HepG2 (cell line): ENCODE data around the gene MIR17HG. TPM values are rescaled to one million over a fixed set of nuclear protein-coding genes. Genes with fewer than 3 reads are reported as not detected.
A peak's percentile ranks its signal among the peaks of the same experiment; 100 is the strongest.

ENCODE experiments used
- ATAC-seq: fragments of 200-7000 bp; cut with Tn5 transposase; 3 replicates; pipeline ENCODE4 v1.9.1; 2020; ENCODE audit warnings: mild to moderate bottlenecking, moderate library complexity
- BruUV-seq: library from RNA; stranded (reverse); fragments of 400-500 nt; replicated peaks from 2 replicates; lab custom pipeline; 2021; lab: Mats Ljungman, UMichigan
- CTCF ChIA-PET: fragments of 300-600 bp; formaldehyde crosslinking; extraction: SDS; loops from one replicate; lab custom pipeline; 2021; ENCODE audit warnings: low total read pairs, inconsistent platforms, low intra/inter-chr PET ratio; lab: Yijun Ruan, JAX
- POLR2A ChIA-PET: fragments of 350-600 bp; sonication (Branson Sonifier 250); formaldehyde crosslinking; loops from one replicate; lab custom pipeline; 2020; ENCODE audit warnings: antibody characterized with exemption, inconsistent platforms; lab: Yijun Ruan, JAX
- DNase-seq: peaks from one replicate; pipeline ENCODE4 v3.0.0-alpha.2; 2015; ENCODE audit warnings: low spot score
- FAIRE-seq: peaks from 3 replicates; lab custom pipeline; 2011; peaks lifted over from hg19 to GRCh38; lab: Jason Lieb, UNC
- H2AFZ ChIP-seq: one replicate; pipeline ENCODE4 v1.6.1; 2011; ENCODE audit warnings: low read length, inconsistent platforms
- H3K27ac ChIP-seq: fragments of 300-600 bp; 3 replicates; pipeline ENCODE4 v1.8.0; 2011; ENCODE audit warnings: mixed run types, mild to moderate bottlenecking, mixed read lengths, low read length, inconsistent platforms; ENCODE audit not compliant: insufficient read depth; ENCODE audit errors: extremely low read length
- H3K27me3 ChIP-seq, 2 experiments: fragments of 200-600 bp in 1 of 2; 2 replicates in 1 of 2; 3 replicates in 1 of 2; pipeline versions ENCODE4 v1.6.0 to v1.8.0; 2011; ENCODE audit warnings: low read length in 2 of 2, mild to moderate bottlenecking in 2 of 2, moderate library complexity in 2 of 2, inconsistent platforms in 1 of 2; ENCODE audit not compliant: insufficient read depth in 2 of 2, control insufficient read depth in 1 of 2
- H3K36me3 ChIP-seq, 2 experiments: fragments of 200-600 bp in 1 of 2; replicated peaks in 1 of 2; 2 replicates in 1 of 2; 3 replicates in 1 of 2; pipeline versions ENCODE4 v1.5.1 to v1.8.0; 2011; ENCODE audit warnings: low read length in 2 of 2, inconsistent platforms in 1 of 2; ENCODE audit not compliant: insufficient read depth in 2 of 2, control insufficient read depth in 1 of 2
- H3K4me1 ChIP-seq: 2 replicates; pipeline ENCODE4 v1.5.1; 2012; ENCODE audit warnings: low read length, inconsistent platforms; ENCODE audit not compliant: insufficient read depth
- H3K4me2 ChIP-seq: 2 replicates; pipeline ENCODE4 v1.6.0; 2011; ENCODE audit warnings: low read depth, low read length, inconsistent platforms
- H3K4me3 ChIP-seq, 3 experiments: fragments of 200-600 bp in 1 of 3; sonication (generic), shearing (Covaris generic) in 1 of 3; replicated peaks in 1 of 3; 2 replicates each; pipeline ENCODE4 v1.5.1; 2011 to 2016; ENCODE audit warnings: low read length in 3 of 3, inconsistent platforms in 2 of 3, low read depth in 2 of 3, mild to moderate bottlenecking in 2 of 3, control low read depth in 1 of 3, mixed read lengths in 1 of 3; ENCODE audit not compliant: insufficient read depth in 1 of 3
- H3K79me2 ChIP-seq: one replicate; pipeline ENCODE4 v1.6.1; 2011; ENCODE audit warnings: low read length, inconsistent platforms; ENCODE audit not compliant: insufficient read depth
- H3K9ac ChIP-seq: 2 replicates; pipeline ENCODE4 v1.6.0; 2011; ENCODE audit warnings: mild to moderate bottlenecking, low read depth, low read length, inconsistent platforms; ENCODE audit not compliant: insufficient read depth
- H3K9me3 ChIP-seq: 2 replicates; pipeline ENCODE4 v1.5.1; 2012; ENCODE audit warnings: mild to moderate bottlenecking, low read length
- H4K20me1 ChIP-seq: 2 replicates; pipeline ENCODE4 v1.6.0; 2011; ENCODE audit warnings: inconsistent platforms, mild to moderate bottlenecking, low read length, moderate library complexity; ENCODE audit not compliant: insufficient read depth
- FOXJ3 ChIP-seq: sonication (generic); formaldehyde crosslinking; IDR thresholded peaks from 2 replicates; pipeline ENCODE4 v1.4.0; 2020; ENCODE audit warnings: missing genetic modification reagents, mild to moderate bottlenecking, borderline replicate concordance
- GFI1 ChIP-seq: sonication (generic); formaldehyde crosslinking; IDR thresholded peaks from 2 replicates; pipeline ENCODE4 v1.5.0; 2020; ENCODE audit warnings: missing genetic modification reagents, mild to moderate bottlenecking, borderline replicate concordance
- IKZF1 ChIP-seq: fragments of 450-650 bp; IDR thresholded peaks from 2 replicates; pipeline ENCODE4 v1.7.1; 2016
- MBD4 ChIP-seq: IDR thresholded peaks from 2 replicates; pipeline ENCODE4 v1.6.1; 2012; ENCODE audit warnings: low read length, inconsistent platforms, borderline replicate concordance
- MLLT10 ChIP-seq: sonication (generic); formaldehyde crosslinking; IDR thresholded peaks from 2 replicates; pipeline ENCODE4 v1.4.0; 2020; ENCODE audit warnings: missing genetic modification reagents
- POLR2AphosphoS5 ChIP-seq: IDR thresholded peaks from 2 replicates; pipeline ENCODE4 v1.6.1; 2012; ENCODE audit warnings: low read depth, low read length
- SCMH1 ChIP-seq: sonication (generic); formaldehyde crosslinking; IDR thresholded peaks from 2 replicates; pipeline ENCODE4 v1.9.0; 2021; ENCODE audit warnings: missing genetic modification reagents, mild to moderate bottlenecking, borderline replicate concordance
- STAG1 ChIP-seq: sonication (generic); formaldehyde crosslinking; IDR thresholded peaks from 2 replicates; pipeline ENCODE4 v1.4.0; 2020; ENCODE audit warnings: missing genetic modification reagents
- ZBTB3 ChIP-seq: sonication (generic); formaldehyde crosslinking; IDR thresholded peaks from 2 replicates; pipeline ENCODE4 v1.4.0; 2020; ENCODE audit warnings: low read depth, mild to moderate bottlenecking, moderate library complexity, missing genetic modification reagents, borderline replicate concordance
- ZIK1 ChIP-seq: sonication (generic); formaldehyde crosslinking; IDR thresholded peaks from 2 replicates; pipeline ENCODE4 v1.5.0; 2020; ENCODE audit warnings: mild to moderate bottlenecking, low read depth, missing genetic modification reagents, borderline replicate concordance
- ZNF101 ChIP-seq: sonication (generic); formaldehyde crosslinking; IDR thresholded peaks from 2 replicates; pipeline ENCODE4 v1.4.0; 2020; ENCODE audit warnings: mild to moderate bottlenecking, low read depth, missing genetic modification reagents, borderline replicate concordance
- ZNF230 ChIP-seq: sonication (generic); formaldehyde crosslinking; IDR thresholded peaks from 2 replicates; pipeline ENCODE4 v1.4.0; 2020; ENCODE audit warnings: mild to moderate bottlenecking, missing genetic modification reagents
- ZNF619 ChIP-seq: sonication (generic); formaldehyde crosslinking; IDR thresholded peaks from 2 replicates; pipeline ENCODE4 v1.4.0; 2020; ENCODE audit warnings: mild to moderate bottlenecking, missing genetic modification reagents
- ZNF879 ChIP-seq: sonication (generic); formaldehyde crosslinking; IDR thresholded peaks from 2 replicates; pipeline ENCODE4 v1.8.1; 2023; ENCODE audit warnings: missing genetic modification reagents
- WGBS: methylation state at CpG from one replicate; pipeline ENCODE4 v1.1.6; 2017; ENCODE audit warnings: low lambda C conversion rate; 5-methylcytosine and 5-hydroxymethylcytosine counted together
- in situ Hi-C: cut with HindIII; loops from 2 replicates; pipeline ENCODE4 v1.10.0; 2017; ENCODE audit warnings: low pct_unique_long_range_greater_than_20kb; ENCODE audit not compliant: extremely low pct_ligation_motif_present
- intact Hi-C: fragments of 100-400 bp; cut with micrococcal nuclease; formaldehyde crosslinking; loops from one replicate; pipeline ENCODE4 v1.10.0; 2022; ENCODE audit not compliant: unreplicated experiment
- polyA plus RNA-seq, 8 experiments: library from polyadenylated mRNA; depleted of rRNA in 3 of 8; stranded (reverse) in 7 of 8; unstranded in 1 of 8; fragments of >200 nt; fragmentation: Illumina TruSeq in 4 of 8; extraction: Trizol in 4 of 8; gene quantifications; 2 replicates each; pipeline versions ENCODE4 v1.2.1 to v1.2.3, GENCODE V29; 2011 to 2016; ENCODE audit warnings: low read depth in 4 of 8, missing spikeins in 1 of 8, mixed read lengths in 1 of 8; ENCODE audit not compliant: insufficient read depth in 1 of 8
- total RNA-seq, 5 experiments: library from RNA; depleted of rRNA; stranded (reverse); fragments of >200 nt; fragmentation: Illumina TruSeq; extraction: Trizol; gene quantifications; 2 replicates each; pipeline ENCODE4 v1.2.3, GENCODE V29; 2016; ENCODE audit warnings: low read depth in 1 of 5
- TF ChIP-seq, protein P1 (sequence below): sonication (generic); formaldehyde crosslinking; IDR thresholded peaks from 2 replicates; pipeline ENCODE4 v1.5.0; 2020; ENCODE audit warnings: mild to moderate bottlenecking, missing genetic modification reagents, moderate library complexity
- TF ChIP-seq, protein P2 (sequence below): sonication (generic); formaldehyde crosslinking; IDR thresholded peaks from 2 replicates; pipeline ENCODE4 v1.8.0; 2023; ENCODE audit warnings: mild to moderate bottlenecking, missing genetic modification reagents

Gene MIR17HG
- total and polyA plus RNA-seq, 2 of the 13 experiments (the other 11 are each of a cell fraction or from before 2014, with no cell fraction given) = 2.5 to 12.3 TPM

DNA sequence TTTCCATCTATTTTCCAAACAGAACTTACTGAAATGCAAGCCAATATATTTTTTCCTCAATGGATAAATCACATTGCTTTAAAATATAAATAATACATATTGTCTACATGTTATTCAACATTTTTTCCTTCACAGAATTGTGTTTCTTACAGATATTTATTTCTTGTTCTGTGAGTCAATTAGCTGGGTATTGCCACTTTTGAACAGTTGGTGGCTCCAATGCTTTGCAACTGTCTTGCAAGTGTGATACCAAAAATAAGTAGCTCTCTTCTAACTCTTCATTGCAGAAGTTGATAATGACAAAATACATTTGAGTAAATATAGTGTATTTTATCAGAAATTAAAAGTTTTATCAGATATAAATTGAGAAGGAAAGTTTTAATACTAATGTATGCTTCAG lies 33.9 kb downstream of the MIR17HG start:
- FAIRE-seq (no peak), ATAC-seq (no peak), DNase-seq (no peak)
- no peak overlapping the region for H3K27ac ChIP-seq
- CTCF ChIA-PET = interaction anchor here (0.7 to 1.1 kb wide), 2 partner anchors 25 to 195 kb away, joined by 3 read pairs; no protein-coding TSS in a partner anchor
- in situ Hi-C loops (no loop called here), intact Hi-C loops (loop anchor here (5.0 kb wide), 1 partner anchor 341 kb away; no protein-coding TSS in a partner anchor)
- no peaks in the 10 kb centered on the region for H3K27me3 ChIP-seq
- H3K4me2 ChIP-seq = no peak overlapping the region
- TF ChIP-seq ZNF230 (CRISPR knock-in tag) (no peak), STAG1 (CRISPR knock-in tag) (peak; percentile 51; the same call in 1 of the 2 replicates), ZNF101 (CRISPR knock-in tag) (no peak)
- TF ChIP-seq, protein P1, sequence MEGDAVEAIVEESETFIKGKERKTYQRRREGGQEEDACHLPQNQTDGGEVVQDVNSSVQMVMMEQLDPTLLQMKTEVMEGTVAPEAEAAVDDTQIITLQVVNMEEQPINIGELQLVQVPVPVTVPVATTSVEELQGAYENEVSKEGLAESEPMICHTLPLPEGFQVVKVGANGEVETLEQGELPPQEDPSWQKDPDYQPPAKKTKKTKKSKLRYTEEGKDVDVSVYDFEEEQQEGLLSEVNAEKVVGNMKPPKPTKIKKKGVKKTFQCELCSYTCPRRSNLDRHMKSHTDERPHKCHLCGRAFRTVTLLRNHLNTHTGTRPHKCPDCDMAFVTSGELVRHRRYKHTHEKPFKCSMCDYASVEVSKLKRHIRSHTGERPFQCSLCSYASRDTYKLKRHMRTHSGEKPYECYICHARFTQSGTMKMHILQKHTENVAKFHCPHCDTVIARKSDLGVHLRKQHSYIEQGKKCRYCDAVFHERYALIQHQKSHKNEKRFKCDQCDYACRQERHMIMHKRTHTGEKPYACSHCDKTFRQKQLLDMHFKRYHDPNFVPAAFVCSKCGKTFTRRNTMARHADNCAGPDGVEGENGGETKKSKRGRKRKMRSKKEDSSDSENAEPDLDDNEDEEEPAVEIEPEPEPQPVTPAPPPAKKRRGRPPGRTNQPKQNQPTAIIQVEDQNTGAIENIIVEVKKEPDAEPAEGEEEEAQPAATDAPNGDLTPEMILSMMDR = peak; percentile 22; the same call in 1 of the 2 replicates
- no TSS peak for BruUV-seq
- H3K4me3 ChIP-seq = no peak overlapping the region
- H3K9ac ChIP-seq = no peak overlapping the region
- no peaks in the 10 kb centered on the region for H3K9me3 ChIP-seq
- H3K79me2 ChIP-seq = no peaks in the 10 kb centered on the region
- no peaks in the 10 kb centered on the region for H3K36me3 ChIP-seq
- no peak overlapping the region for H2AFZ ChIP-seq
- no peaks in the 10 kb centered on the region for H3K4me1 ChIP-seq
- H4K20me1 ChIP-seq = no peaks in the 10 kb centered on the region
- POLR2A ChIA-PET = no interaction called here

DNA sequence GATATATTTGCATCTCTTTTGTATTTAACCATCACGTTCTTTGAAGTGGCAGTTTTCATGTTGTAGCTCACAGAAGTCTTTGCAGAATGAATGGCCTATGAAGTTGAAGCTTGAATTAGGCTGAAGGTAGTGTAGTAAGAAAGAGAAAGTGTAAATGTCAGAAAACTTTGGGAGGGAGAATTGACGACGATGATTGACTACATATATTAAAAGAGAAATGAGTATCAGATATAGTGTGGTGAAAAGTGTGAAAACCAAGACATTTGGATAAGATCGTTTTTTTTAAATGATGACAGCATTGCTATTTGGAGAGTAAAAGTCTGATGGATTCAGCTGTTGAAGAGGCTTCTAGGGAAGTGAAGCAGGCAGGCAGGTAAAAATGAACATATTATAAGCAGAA lies 36.3 kb downstream of the MIR17HG start:
- Histone ChIP-seq H3K27ac (no peak overlapping the region), H3K36me3 (no peaks in the 10 kb centered on the region), H3K4me1 (no peaks in the 10 kb centered on the region), H3K9ac (no peak overlapping the region), H3K27me3 (no peaks in the 10 kb centered on the region), H4K20me1 (no peaks in the 10 kb centered on the region), H3K9me3 (no peaks in the 10 kb centered on the region), H2AFZ (no peak overlapping the region), H3K79me2 (no peaks in the 10 kb centered on the region), H3K4me3 (no peak overlapping the region), H3K4me2 (no peak overlapping the region)
- DNase-seq (no peak), FAIRE-seq (no peak), ATAC-seq (no peak)
- ChIA-PET CTCF (no interaction called here), POLR2A (no interaction called here)
- intact Hi-C loops (loop anchor here (5.0 kb wide), 1 partner anchor 338 kb away; no protein-coding TSS in a partner anchor), in situ Hi-C loops (no loop called here)
- no TSS peak for BruUV-seq
- 2% methylated on average over 4 of the region's 4 CpGs for WGBS
- no peak for TF ChIP-seq MBD4
- TF ChIP-seq SCMH1 (CRISPR knock-in tag) = no peak
- no peak for TF ChIP-seq FOXJ3 (CRISPR knock-in tag)
- no peak for TF ChIP-seq IKZF1
- TF ChIP-seq POLR2AphosphoS5 = no peak
- no peak for TF ChIP-seq ZNF879
- TF ChIP-seq MLLT10 (CRISPR knock-in tag) = no peak
- no peak for TF ChIP-seq ZIK1
- no peak for TF ChIP-seq ZNF101 (CRISPR knock-in tag)
- no peak for TF ChIP-seq ZNF619 (CRISPR knock-in tag)
- TF ChIP-seq GFI1 (CRISPR knock-in tag) = no peak
- TF ChIP-seq, protein P2, sequence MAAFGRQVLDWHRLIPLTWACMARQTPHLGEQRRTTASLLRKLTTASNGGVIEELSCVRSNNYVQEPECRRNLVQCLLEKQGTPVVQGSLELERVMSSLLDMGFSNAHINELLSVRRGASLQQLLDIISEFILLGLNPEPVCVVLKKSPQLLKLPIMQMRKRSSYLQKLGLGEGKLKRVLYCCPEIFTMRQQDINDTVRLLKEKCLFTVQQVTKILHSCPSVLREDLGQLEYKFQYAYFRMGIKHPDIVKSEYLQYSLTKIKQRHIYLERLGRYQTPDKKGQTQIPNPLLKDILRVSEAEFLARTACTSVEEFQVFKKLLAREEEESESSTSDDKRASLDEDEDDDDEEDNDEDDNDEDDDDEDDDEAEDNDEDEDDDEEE (CRISPR knock-in tag) = no peak
- no peak for TF ChIP-seq ZBTB3 (CRISPR knock-in tag)
